Gastroesophageal sphincter (tissue), 4 donors: ENCODE data around the gene NR1H2. TPM values are rescaled to one million over a fixed set of nuclear protein-coding genes. Genes with fewer than 3 reads are reported as not detected.

ENCODE experiments used
- ATAC-seq: fragments of 150-250 bp; one replicate; pipeline ENCODE4 v1.9.1; 2016; ENCODE audit warnings: mild to moderate bottlenecking, moderate library complexity
- H3K27ac ChIP-seq, 4 donors: fragments of 200-600 bp; sonication (generic) in 3 of 4; 1 replicate in 3 of 4; 2 replicates in 1 of 4; pipeline ENCODE4 v1.5.1; 2016 to 2019
- H3K27me3 ChIP-seq: fragments of 200-600 bp; sonication (generic); one replicate; pipeline ENCODE4 v1.5.1; 2019
- H3K36me3 ChIP-seq, 2 donors: fragments of 200-600 bp; sonication (generic); one replicate each; pipeline ENCODE4 v1.5.1; 2019; ENCODE audit warnings: control low read depth in 1 of 2
- H3K4me1 ChIP-seq, 3 donors: fragments of 200-600 bp; sonication (generic); 1 replicate in 2 of 3; 2 replicates in 1 of 3; pipeline ENCODE4 v1.5.1; 2016 to 2019; ENCODE audit warnings: control low read depth in 2 of 3
- H3K4me3 ChIP-seq, 2 donors: fragments of 200-600 bp; sonication (generic); one replicate each; pipeline ENCODE4 v1.5.1; 2019; ENCODE audit warnings: mild to moderate bottlenecking in 1 of 2, moderate library complexity in 1 of 2
- H3K9me3 ChIP-seq, 3 donors: fragments of 200-600 bp; sonication (generic); one replicate each; pipeline ENCODE4 v1.5.1; 2017 to 2019; ENCODE audit warnings: control low read depth in 2 of 3
- CTCF ChIP-seq, 4 experiments: fragments of 200-600 bp in 2 of 4; fragments of 450-650 bp in 2 of 4; sonication (generic) in 1 of 4; IDR thresholded peaks; one replicate each; pipeline ENCODE4 v1.5.1; 2017 to 2019; ENCODE audit warnings: antibody characterized with exemption in 4 of 4, mild to moderate bottlenecking in 2 of 4, moderate library complexity in 2 of 4
- EP300 ChIP-seq: sonication (generic); formaldehyde crosslinking; IDR thresholded peaks from one replicate; pipeline ENCODE4 v1.6.1; 2017; ENCODE audit warnings: antibody characterized with exemption, mild to moderate bottlenecking
- POLR2A ChIP-seq, 2 donors: fragments of 450-650 bp; IDR thresholded peaks; one replicate each; pipeline ENCODE4 v1.6.1; 2017; ENCODE audit warnings: antibody characterized with exemption in 2 of 2, mild to moderate bottlenecking in 2 of 2, moderate library complexity in 1 of 2
- POLR2AphosphoS5 ChIP-seq: sonication (generic); formaldehyde crosslinking; IDR thresholded peaks from one replicate; pipeline ENCODE4 v1.6.1; 2017; ENCODE audit warnings: antibody characterized with exemption
- WGBS, 2 donors: methylation state at CpG; one replicate each; pipeline ENCODE4 v1.1.5; 2018; ENCODE audit warnings: low coverage in 1 of 2; 5-methylcytosine and 5-hydroxymethylcytosine counted together
- total RNA-seq, 4 donors: library from RNA; depleted of rRNA; stranded (reverse); fragments of >200 nt; gene quantifications; one replicate each; pipeline ENCODE4 v1.1.0, GENCODE V29; 2016

The NR1H2 gene
- total RNA-seq, 4 donors from 2014 or later = 138 to 191 (median 145) TPM

GRCh38 chr19:50422397-50423278, 46.4 kb downstream of the NR1H2 start:
- H3K9me3 ChIP-seq = no peaks in the 10 kb centered on the region
- no peak for ATAC-seq
- H3K36me3 ChIP-seq = no peaks in the 10 kb centered on the region
- no peak overlapping the region for H3K27ac ChIP-seq
- H3K4me1 ChIP-seq = peaks cover 0 to 13% (median 4%) of the 10 kb centered on the region in 3 donors
- no peak overlapping the region for H3K4me3 ChIP-seq
- 68 to 80% methylated on average over 3 to 6 of the region's 18 CpGs for WGBS, 2 donors
- H3K27me3 ChIP-seq = peaks cover 74% of the 10 kb centered on the region
- no peak for TF ChIP-seq POLR2A (IDR thresholded peaks at IDR 0.05)
- no peak for TF ChIP-seq POLR2AphosphoS5
- TF ChIP-seq EP300 = no peak
- no peak for TF ChIP-seq CTCF (IDR thresholded peaks at IDR 0.05)

- TF ChIP-seq CTCF (IDR thresholded peaks at IDR 0.05) (no peak), POLR2A (IDR thresholded peaks at IDR 0.05) (no peak), POLR2AphosphoS5 (no peak), EP300 (no peak)
- WGBS, 2 donors = 63 to 78% methylated on average over 2 to 7 of the region's 22 CpGs
Observed at GRCh38 chr19:50423279-50424113, 47.2 kb downstream of the NR1H2 start.

GRCh38 chr19:50425581-50425980, 49.3 kb downstream of the NR1H2 start:
- Histone ChIP-seq H3K27me3 (peaks cover 61% of the 10 kb centered on the region), H3K4me3 (no peak overlapping the region)
- no peak for TF ChIP-seq POLR2A (IDR thresholded peaks at IDR 0.05)
- TF ChIP-seq POLR2AphosphoS5 = no peak
- TF ChIP-seq CTCF (IDR thresholded peaks at IDR 0.05) = no peak
- TF ChIP-seq EP300 = no peak

More at GRCh38 chr19:50423279-50424113, 47.2 kb downstream of the NR1H2 start:
- Histone ChIP-seq H3K4me3 (no peak overlapping the region), H3K27ac (no peak overlapping the region), H3K9me3 (no peaks in the 10 kb centered on the region), H3K4me1 (peaks cover 0 to 17% (median 4%) of the 10 kb centered on the region in 3 donors), H3K27me3 (peaks cover 68% of the 10 kb centered on the region), H3K36me3 (no peaks in the 10 kb centered on the region)
- ATAC-seq = no peak

GRCh38 chr19:50427318-50427925, 51.2 kb downstream of the NR1H2 start:
- H3K36me3 ChIP-seq = no peaks in the 10 kb centered on the region
- peak overlapping the region in 1 of 2 donors; percentile 38 for H3K4me3 ChIP-seq
- 63 to 95% methylated on average over 4 to 16 of the region's 26 CpGs for WGBS, 2 donors

More at GRCh38 chr19:50425581-50425980, 49.3 kb downstream of the NR1H2 start:
- no peak for ATAC-seq
- Histone ChIP-seq H3K27ac (no peak overlapping the region), H3K36me3 (no peaks in the 10 kb centered on the region), H3K9me3 (no peaks in the 10 kb centered on the region), H3K4me1 (peaks cover 0 to 10% (median 0%) of the 10 kb centered on the region in 3 donors)
- WGBS, 2 donors = 78 to 89% methylated on average over 4 to 5 of the region's 7 CpGs

More at GRCh38 chr19:50427318-50427925, 51.2 kb downstream of the NR1H2 start:
- ATAC-seq = no peak
- TF ChIP-seq POLR2AphosphoS5 = no peak
- no peak for TF ChIP-seq CTCF (IDR thresholded peaks at IDR 0.05)
- TF ChIP-seq EP300 = no peak
- no peak for TF ChIP-seq POLR2A (IDR thresholded peaks at IDR 0.05)
- peaks cover 0 to 27% (median 5%) of the 10 kb centered on the region in 3 donors for H3K4me1 ChIP-seq
- peaks cover 51% of the 10 kb centered on the region for H3K27me3 ChIP-seq
- no peaks in the 10 kb centered on the region for H3K9me3 ChIP-seq
- H3K27ac ChIP-seq = peak overlapping the region in 1 of 4 donors; percentile 64
